Renal pelvis (tissue), 12 donors: ENCODE measurements around the gene IGSF3. TPM values are rescaled to one million over a fixed set of nuclear protein-coding genes. Genes with fewer than 3 reads are reported as not detected.

Source experiments
- DNase-seq: peaks from one replicate; pipeline ENCODE4 v3.0.0-alpha.2; 2013
- long read RNA-seq, 16 experiments: transcript quantifications; one replicate each; lab custom pipeline, GENCODE V29; 2026
- polyA plus RNA-seq, 3 donors: library from polyadenylated mRNA; unstranded; fragments of 120-200 nt; gene quantifications; one replicate each; pipeline ENCODE4 v1.2.1, GENCODE V29; 2013; ENCODE audit not compliant: insufficient read length in 3 of 3

The IGSF3 gene
- polyA plus RNA-seq: 10 to 100 TPM; 28.9 to 33.3 (median 29.7) TPM
- long read RNA-seq, donor 1, full-length matches to known transcripts: 1 of 10 reads
- long read RNA-seq, donor 1, partial matches to known transcripts: 9 of 10 reads
- long read RNA-seq, donor 1, other reads (novel, unspliced or antisense): 0 of 10 reads
- long read RNA-seq, donor 2, full-length matches to known transcripts: 1 of 6 reads
- long read RNA-seq, donor 2, partial matches to known transcripts: 5 of 6 reads
- long read RNA-seq, donor 2, other reads (novel, unspliced or antisense): 0 of 6 reads
- long read RNA-seq, donor 3, full-length matches to known transcripts: 2 of 2 reads
- long read RNA-seq, donor 3, partial matches to known transcripts: 0 of 2 reads
- long read RNA-seq, donor 3, other reads (novel, unspliced or antisense): 0 of 2 reads
- long read RNA-seq, donor 4, full-length matches to known transcripts: 2 of 2 reads
- long read RNA-seq, donor 4, partial matches to known transcripts: 0 of 2 reads
- long read RNA-seq, donor 4, other reads (novel, unspliced or antisense): 0 of 2 reads
- long read RNA-seq, donor 5: 0 reads
- long read RNA-seq, donor 6, full-length matches to known transcripts: 1 of 9 reads
- long read RNA-seq, donor 6, partial matches to known transcripts: 8 of 9 reads
- long read RNA-seq, donor 6, other reads (novel, unspliced or antisense): 0 of 9 reads
- long read RNA-seq, donor 7, partial matches to known transcripts: 8 of 8 reads
- long read RNA-seq, donor 7, other reads (novel, unspliced or antisense): 0 of 8 reads
- long read RNA-seq, donor 8: 0 reads
- long read RNA-seq, donor 9, full-length matches to known transcripts: 1 of 20 reads
- long read RNA-seq, donor 9, partial matches to known transcripts: 19 of 20 reads
- long read RNA-seq, donor 9, other reads (novel, unspliced or antisense): 0 of 20 reads
- long read RNA-seq, donor 10, partial matches to known transcripts: 5 of 5 reads
- long read RNA-seq, donor 10, other reads (novel, unspliced or antisense): 0 of 5 reads
- long read RNA-seq, donor 11: 0 reads
- long read RNA-seq, donor 12, full-length matches to known transcripts: 1 of 6 reads
- long read RNA-seq, donor 12, partial matches to known transcripts: 5 of 6 reads
- long read RNA-seq, donor 12, other reads (novel, unspliced or antisense): 0 of 6 reads
- long read RNA-seq, donor 13, full-length matches to known transcripts: 1 of 1 reads
- long read RNA-seq, donor 13, partial matches to known transcripts: 0 of 1 reads
- long read RNA-seq, donor 13, other reads (novel, unspliced or antisense): 0 of 1 reads
- long read RNA-seq, donor 14: 0 reads
- long read RNA-seq, donor 15, partial matches to known transcripts: 20 of 20 reads
- long read RNA-seq, donor 15, other reads (novel, unspliced or antisense): 0 of 20 reads
- long read RNA-seq, donor 16, full-length matches to known transcripts: 1 of 13 reads
- long read RNA-seq, donor 16, partial matches to known transcripts: 12 of 13 reads
- long read RNA-seq, donor 16, other reads (novel, unspliced or antisense): 0 of 13 reads

GRCh38 chr1:116667575-116668105, at the start of gene IGSF3:
Gene IGSF3 (minus strand): TSS chr1:116667733. CDS start chr1:116666326, 1,407 bp downstream.
- DNase-seq: peak; percentile 55

- no peak for DNase-seq
Measured at GRCh38 chr1:116717318-116717717, 49.8 kb upstream of the IGSF3 start.

GRCh38 chr1:116716391-116716790, 48.9 kb upstream of the IGSF3 start:
- no peak for DNase-seq

- DNase-seq: no peak
Measured at GRCh38 chr1:116713474-116713873, 45.9 kb upstream of the IGSF3 start.

GRCh38 chr1:116712510-116712909, 45.0 kb upstream of the IGSF3 start:
- no peak for DNase-seq

GRCh38 chr1:116711263-116711840, 43.8 kb upstream of the IGSF3 start:
- no peak for DNase-seq

- no peak for DNase-seq
Measured at GRCh38 chr1:116710420-116711262, 43.1 kb upstream of the IGSF3 start.

GRCh38 chr1:116709666-116710167, 42.2 kb upstream of the IGSF3 start:
- no peak for DNase-seq

- DNase-seq: no peak
Measured at GRCh38 chr1:116708255-116708900, 40.8 kb upstream of the IGSF3 start.

- DNase-seq: no peak
Measured at GRCh38 chr1:116706841-116707240, 39.3 kb upstream of the IGSF3 start.

- DNase-seq: no peak
Measured at GRCh38 chr1:116706123-116706522, 38.6 kb upstream of the IGSF3 start.

GRCh38 chr1:116704278-116704677, 36.7 kb upstream of the IGSF3 start:
- DNase-seq: no peak

GRCh38 chr1:116699605-116700004, 32.1 kb upstream of the IGSF3 start:
- no peak for DNase-seq

- no peak for DNase-seq
Measured at GRCh38 chr1:116698244-116698595, 30.7 kb upstream of the IGSF3 start.

GRCh38 chr1:116697548-116698243, 30.2 kb upstream of the IGSF3 start:
- DNase-seq: no peak

GRCh38 chr1:116694524-116694923, 27.0 kb upstream of the IGSF3 start:
- DNase-seq: no peak

GRCh38 chr1:116693759-116694480, 26.4 kb upstream of the IGSF3 start:
- DNase-seq: no peak

GRCh38 chr1:116692879-116693278, 25.3 kb upstream of the IGSF3 start:
- no peak for DNase-seq
